ENCODE data around the gene ATE1.

DNA sequence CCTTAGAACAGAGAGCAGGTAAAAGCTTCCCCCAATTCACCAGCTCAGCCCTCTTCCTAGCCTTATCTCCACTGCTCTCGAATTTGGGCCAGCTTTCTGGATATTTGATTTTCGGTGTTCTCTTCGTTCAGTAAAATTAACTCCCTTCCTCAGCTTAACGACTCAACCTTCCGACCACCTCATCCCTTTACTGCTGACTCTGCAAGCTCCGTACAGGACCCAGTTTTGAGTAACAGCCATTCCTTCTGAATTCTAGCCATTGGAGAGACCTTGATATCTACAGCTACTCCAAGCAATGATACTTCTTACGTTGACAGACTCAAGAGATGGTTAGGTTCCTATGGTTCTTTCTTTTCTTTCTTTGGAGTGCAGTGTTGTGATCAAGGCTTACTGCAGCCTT is 65.8 kb downstream of the ATE1 start:
- TF ChIP-seq POLR2A (IDR thresholded peaks at IDR 0.05; ENCODE audit: low read depth, low read length) (no peak), BRCA1 (IDR thresholded peaks at IDR 0.05; ENCODE audit: low read depth, low read length) (no peak), BACH1 (IDR thresholded peaks at IDR 0.05; ENCODE audit: borderline replicate concordance) (no peak), POLR2AphosphoS5 (IDR thresholded peaks at IDR 0.05; ENCODE audit: low read length) (no peak), ASH2L (IDR thresholded peaks at IDR 0.05; ENCODE audit: borderline replicate concordance, low read depth) (no peak), SMAD5 (IDR thresholded peaks at IDR 0.05; ENCODE audit: low read depth) (no peak), USF2 (IDR thresholded peaks at IDR 0.05; ENCODE audit: borderline replicate concordance, low read depth, low read length) (no peak), EP300 (IDR thresholded peaks at IDR 0.05; ENCODE audit: borderline replicate concordance in 1 of 2, control insufficient read depth in 1 of 2, low read depth in 2 of 2, low read length in 2 of 2) (no peak), RFX5 (IDR thresholded peaks at IDR 0.05; ENCODE audit: low read depth, low read length) (no peak)
- TF ChIP-seq, protein P1, sequence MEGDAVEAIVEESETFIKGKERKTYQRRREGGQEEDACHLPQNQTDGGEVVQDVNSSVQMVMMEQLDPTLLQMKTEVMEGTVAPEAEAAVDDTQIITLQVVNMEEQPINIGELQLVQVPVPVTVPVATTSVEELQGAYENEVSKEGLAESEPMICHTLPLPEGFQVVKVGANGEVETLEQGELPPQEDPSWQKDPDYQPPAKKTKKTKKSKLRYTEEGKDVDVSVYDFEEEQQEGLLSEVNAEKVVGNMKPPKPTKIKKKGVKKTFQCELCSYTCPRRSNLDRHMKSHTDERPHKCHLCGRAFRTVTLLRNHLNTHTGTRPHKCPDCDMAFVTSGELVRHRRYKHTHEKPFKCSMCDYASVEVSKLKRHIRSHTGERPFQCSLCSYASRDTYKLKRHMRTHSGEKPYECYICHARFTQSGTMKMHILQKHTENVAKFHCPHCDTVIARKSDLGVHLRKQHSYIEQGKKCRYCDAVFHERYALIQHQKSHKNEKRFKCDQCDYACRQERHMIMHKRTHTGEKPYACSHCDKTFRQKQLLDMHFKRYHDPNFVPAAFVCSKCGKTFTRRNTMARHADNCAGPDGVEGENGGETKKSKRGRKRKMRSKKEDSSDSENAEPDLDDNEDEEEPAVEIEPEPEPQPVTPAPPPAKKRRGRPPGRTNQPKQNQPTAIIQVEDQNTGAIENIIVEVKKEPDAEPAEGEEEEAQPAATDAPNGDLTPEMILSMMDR (IDR thresholded peaks at IDR 0.05 in 2 of 3, conservative IDR thresholded peaks at IDR 0.05 in 1 of 3; ENCODE audit: control insufficient read depth in 2 of 3, extremely low read depth in 1 of 3, insufficient read depth in 1 of 3, low read depth in 3 of 3, low read length in 3 of 3), result no peak
- TF ChIP-seq, protein P2, sequence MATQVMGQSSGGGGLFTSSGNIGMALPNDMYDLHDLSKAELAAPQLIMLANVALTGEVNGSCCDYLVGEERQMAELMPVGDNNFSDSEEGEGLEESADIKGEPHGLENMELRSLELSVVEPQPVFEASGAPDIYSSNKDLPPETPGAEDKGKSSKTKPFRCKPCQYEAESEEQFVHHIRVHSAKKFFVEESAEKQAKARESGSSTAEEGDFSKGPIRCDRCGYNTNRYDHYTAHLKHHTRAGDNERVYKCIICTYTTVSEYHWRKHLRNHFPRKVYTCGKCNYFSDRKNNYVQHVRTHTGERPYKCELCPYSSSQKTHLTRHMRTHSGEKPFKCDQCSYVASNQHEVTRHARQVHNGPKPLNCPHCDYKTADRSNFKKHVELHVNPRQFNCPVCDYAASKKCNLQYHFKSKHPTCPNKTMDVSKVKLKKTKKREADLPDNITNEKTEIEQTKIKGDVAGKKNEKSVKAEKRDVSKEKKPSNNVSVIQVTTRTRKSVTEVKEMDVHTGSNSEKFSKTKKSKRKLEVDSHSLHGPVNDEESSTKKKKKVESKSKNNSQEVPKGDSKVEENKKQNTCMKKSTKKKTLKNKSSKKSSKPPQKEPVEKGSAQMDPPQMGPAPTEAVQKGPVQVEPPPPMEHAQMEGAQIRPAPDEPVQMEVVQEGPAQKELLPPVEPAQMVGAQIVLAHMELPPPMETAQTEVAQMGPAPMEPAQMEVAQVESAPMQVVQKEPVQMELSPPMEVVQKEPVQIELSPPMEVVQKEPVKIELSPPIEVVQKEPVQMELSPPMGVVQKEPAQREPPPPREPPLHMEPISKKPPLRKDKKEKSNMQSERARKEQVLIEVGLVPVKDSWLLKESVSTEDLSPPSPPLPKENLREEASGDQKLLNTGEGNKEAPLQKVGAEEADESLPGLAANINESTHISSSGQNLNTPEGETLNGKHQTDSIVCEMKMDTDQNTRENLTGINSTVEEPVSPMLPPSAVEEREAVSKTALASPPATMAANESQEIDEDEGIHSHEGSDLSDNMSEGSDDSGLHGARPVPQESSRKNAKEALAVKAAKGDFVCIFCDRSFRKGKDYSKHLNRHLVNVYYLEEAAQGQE (IDR thresholded peaks at IDR 0.05; ENCODE audit: low read depth, low read length), result no peak
- TF ChIP-seq, protein P3, sequence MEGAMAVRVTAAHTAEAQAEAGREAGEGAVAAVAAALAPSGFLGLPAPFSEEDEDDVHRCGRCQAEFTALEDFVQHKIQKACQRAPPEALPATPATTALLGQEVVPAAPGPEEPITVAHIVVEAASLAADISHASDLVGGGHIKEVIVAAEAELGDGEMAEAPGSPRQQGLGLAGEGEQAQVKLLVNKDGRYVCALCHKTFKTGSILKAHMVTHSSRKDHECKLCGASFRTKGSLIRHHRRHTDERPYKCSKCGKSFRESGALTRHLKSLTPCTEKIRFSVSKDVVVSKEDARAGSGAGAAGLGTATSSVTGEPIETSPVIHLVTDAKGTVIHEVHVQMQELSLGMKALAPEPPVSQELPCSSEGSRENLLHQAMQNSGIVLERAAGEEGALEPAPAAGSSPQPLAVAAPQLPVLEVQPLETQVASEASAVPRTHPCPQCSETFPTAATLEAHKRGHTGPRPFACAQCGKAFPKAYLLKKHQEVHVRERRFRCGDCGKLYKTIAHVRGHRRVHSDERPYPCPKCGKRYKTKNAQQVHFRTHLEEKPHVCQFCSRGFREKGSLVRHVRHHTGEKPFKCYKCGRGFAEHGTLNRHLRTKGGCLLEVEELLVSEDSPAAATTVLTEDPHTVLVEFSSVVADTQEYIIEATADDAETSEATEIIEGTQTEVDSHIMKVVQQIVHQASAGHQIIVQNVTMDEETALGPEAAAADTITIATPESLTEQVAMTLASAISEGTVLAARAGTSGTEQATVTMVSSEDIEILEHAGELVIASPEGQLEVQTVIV (IDR thresholded peaks at IDR 0.05; ENCODE audit: borderline replicate concordance, partially characterized antibody), result no peak

All from GM12878 (cell line).